ENCODE measurements around the gene TECPR2. TPM values are rescaled to one million over a fixed set of nuclear protein-coding genes. Genes with fewer than 3 reads are reported as not detected.

The TECPR2 gene
- total RNA-seq, 1 experiment from 2014 or later: 29.7 TPM

- H3K9me2 ChIP-seq (ENCODE audit: insufficient read depth): no peaks in the 10 kb centered on the region
- no peaks in the 10 kb centered on the region for H4K20me1 ChIP-seq (ENCODE audit: insufficient read depth)
- no peak overlapping the region for H3K4me3 ChIP-seq
- H3K9me3 ChIP-seq (ENCODE audit: insufficient read depth, low read depth): no peaks in the 10 kb centered on the region
- no peak for DNase-seq
- intact Hi-C loops (cut with micrococcal nuclease; ENCODE audit: unreplicated experiment): no loop called here
- no peaks in the 10 kb centered on the region; the same call in 1 of the 2 replicates for H3K4me1 ChIP-seq (replicated peaks; ENCODE audit: insufficient read depth)
- H3F3A ChIP-seq (ENCODE audit: insufficient read depth, low read depth): peaks cover 11% of the 10 kb centered on the region; the same call in 1 of the 2 replicates
- BruUV-seq (replicated peaks): no TSS peak
- ChIA-PET POLR2A (ENCODE audit: unreplicated experiment) (interaction anchor here (0.7 kb wide), 1 partner anchor 367 kb away, joined by 7 read pairs; no protein-coding TSS in a partner anchor), CTCF (no interaction called here)
- TF ChIP-seq EZH2 (IDR thresholded peaks at IDR 0.05; ENCODE audit: low read depth): no peak
- no peak for TF ChIP-seq CTCF (conservative IDR thresholded peaks at IDR 0.05)
- H3K27ac ChIP-seq: no peak overlapping the region
- H2AFZ ChIP-seq: no peak overlapping the region
- no peaks in the 10 kb centered on the region for H3K36me3 ChIP-seq (ENCODE audit: low read depth)
- H3K27me3 ChIP-seq (ENCODE audit: insufficient read depth, low read depth): no peaks in the 10 kb centered on the region
- no peak overlapping the region for H3K4me2 ChIP-seq
- no peaks in the 10 kb centered on the region for H3K79me2 ChIP-seq (ENCODE audit: low read depth)
Observed at GRCh38 chr14:102493096-102493495, 130.4 kb downstream of the TECPR2 start.

GRCh38 chr14:102493585-102493984, 130.8 kb downstream of the TECPR2 start:
- peaks cover 11% of the 10 kb centered on the region; the same call in 1 of the 2 replicates for H3F3A ChIP-seq (ENCODE audit: insufficient read depth, low read depth)
- no peaks in the 10 kb centered on the region for H3K79me2 ChIP-seq (ENCODE audit: low read depth)
- no peak overlapping the region for H3K4me2 ChIP-seq
- H3K27me3 ChIP-seq (ENCODE audit: insufficient read depth, low read depth): no peaks in the 10 kb centered on the region
- H2AFZ ChIP-seq: no peak overlapping the region
- H3K4me1 ChIP-seq (replicated peaks; ENCODE audit: insufficient read depth): no peaks in the 10 kb centered on the region; the same call in 1 of the 2 replicates
- no TSS peak for BruUV-seq (replicated peaks)
- H3K27ac ChIP-seq: no peak overlapping the region
- ChIA-PET POLR2A (ENCODE audit: unreplicated experiment) (interaction anchor here (0.7 kb wide), 1 partner anchor 367 kb away, joined by 7 read pairs; no protein-coding TSS in a partner anchor), CTCF (no interaction called here)
- no peak for DNase-seq
- no peaks in the 10 kb centered on the region for H3K9me3 ChIP-seq (ENCODE audit: insufficient read depth, low read depth)
- intact Hi-C loops (cut with micrococcal nuclease; ENCODE audit: unreplicated experiment): no loop called here
- no peaks in the 10 kb centered on the region for H3K9me2 ChIP-seq (ENCODE audit: insufficient read depth)
- H3K4me3 ChIP-seq: no peak overlapping the region
- no peaks in the 10 kb centered on the region for H3K36me3 ChIP-seq (ENCODE audit: low read depth)
- no peak for TF ChIP-seq CTCF (conservative IDR thresholded peaks at IDR 0.05)
- no peak for TF ChIP-seq EZH2 (IDR thresholded peaks at IDR 0.05; ENCODE audit: low read depth)
- no peaks in the 10 kb centered on the region for H4K20me1 ChIP-seq (ENCODE audit: insufficient read depth)

- intact Hi-C loops (cut with micrococcal nuclease; ENCODE audit: unreplicated experiment): no loop called here
- H3K4me1 ChIP-seq (replicated peaks; ENCODE audit: insufficient read depth): no peaks in the 10 kb centered on the region
- 0 out of 2 replicates have a peak, but pooled peaks cover 6% of the 10 kb centered on the region for H3F3A ChIP-seq (ENCODE audit: insufficient read depth, low read depth)
- H3K27ac ChIP-seq: no peak overlapping the region
- no peaks in the 10 kb centered on the region for H3K79me2 ChIP-seq (ENCODE audit: low read depth)
- ChIA-PET POLR2A (ENCODE audit: unreplicated experiment) (no interaction called here), CTCF (interaction anchor here (0.6 to 1.1 kb wide), 2 partner anchors 20 to 161 kb away, joined by 3 to 6 read pairs; no protein-coding TSS in a partner anchor)
- no TSS peak for BruUV-seq (replicated peaks)
- TF ChIP-seq EZH2 (IDR thresholded peaks at IDR 0.05; ENCODE audit: low read depth): no peak
- TF ChIP-seq CTCF (conservative IDR thresholded peaks at IDR 0.05): no peak
- H2AFZ ChIP-seq: no peak overlapping the region
- no peaks in the 10 kb centered on the region for H4K20me1 ChIP-seq (ENCODE audit: insufficient read depth)
- H3K36me3 ChIP-seq (ENCODE audit: low read depth): no peaks in the 10 kb centered on the region
- H3K4me3 ChIP-seq: no peak overlapping the region
- no peaks in the 10 kb centered on the region for H3K27me3 ChIP-seq (ENCODE audit: insufficient read depth, low read depth)
- no peak for DNase-seq
- no peak overlapping the region for H3K4me2 ChIP-seq
- H3K9me2 ChIP-seq (ENCODE audit: insufficient read depth): no peaks in the 10 kb centered on the region
- H3K9me3 ChIP-seq (ENCODE audit: insufficient read depth, low read depth): no peaks in the 10 kb centered on the region
Observed at GRCh38 chr14:102495491-102496330, 133.0 kb downstream of the TECPR2 start.

Measured in PC-9 (cell line).